GM23248 (cell line): Measurements from ENCODE around the gene CA5A. TPM values are rescaled to one million over a fixed set of nuclear protein-coding genes. Genes with fewer than 3 reads are reported as not detected.

Source experiments
- DNase-seq: peaks from one replicate; pipeline ENCODE4 v3.0.0-alpha.2; 2015
- H2AFZ ChIP-seq: fragments of 200-600 bp; sonication (generic); 2 replicates; pipeline ENCODE4 v1.6.1; 2016; ENCODE audit warnings: antibody characterized with exemption
- H3F3A ChIP-seq: fragments of 200-600 bp; sonication (generic); 2 replicates; pipeline ENCODE4 v1.6.1; 2016; ENCODE audit warnings: mild to moderate bottlenecking, antibody characterized with exemption, mixed run types; ENCODE audit not compliant: insufficient read depth
- H3K27ac ChIP-seq: fragments of 200-600 bp; sonication (generic); 2 replicates; pipeline ENCODE4 v1.5.1; 2016; ENCODE audit warnings: mild to moderate bottlenecking
- H3K27me3 ChIP-seq: fragments of 200-600 bp; sonication (generic); replicated peaks from 2 replicates; pipeline ENCODE4 v1.6.1; 2016; ENCODE audit warnings: mild to moderate bottlenecking; ENCODE audit not compliant: insufficient read depth
- H3K36me3 ChIP-seq: fragments of 200-600 bp; sonication (generic); 2 replicates; pipeline ENCODE4 v1.6.1; 2016; ENCODE audit warnings: low read depth, mild to moderate bottlenecking
- H3K4me1 ChIP-seq: fragments of 200-600 bp; sonication (generic); 2 replicates; pipeline ENCODE4 v1.6.1; 2016; ENCODE audit warnings: mild to moderate bottlenecking; ENCODE audit not compliant: insufficient read depth
- H3K4me2 ChIP-seq: fragments of 200-600 bp; sonication (generic); one replicate; pipeline ENCODE4 v1.6.1; 2016; ENCODE audit warnings: mild to moderate bottlenecking; ENCODE audit not compliant: unreplicated experiment
- H3K4me3 ChIP-seq: fragments of 200-600 bp; sonication (generic); 2 replicates; pipeline ENCODE4 v1.5.1; 2016; ENCODE audit warnings: mild to moderate bottlenecking
- H3K79me2 ChIP-seq: fragments of 200-600 bp; sonication (generic); 2 replicates; pipeline ENCODE4 v1.6.1; 2016; ENCODE audit warnings: mild to moderate bottlenecking; ENCODE audit not compliant: insufficient read depth
- H3K9ac ChIP-seq: fragments of 200-600 bp; sonication (generic); 2 replicates; pipeline ENCODE4 v1.6.1; 2016; ENCODE audit warnings: mild to moderate bottlenecking
- H3K9me2 ChIP-seq: fragments of 200-600 bp; sonication (generic); 2 replicates; pipeline ENCODE4 v1.6.1; 2016; ENCODE audit warnings: mixed run types, mild to moderate bottlenecking, moderate library complexity; ENCODE audit not compliant: insufficient read depth
- H3K9me3 ChIP-seq: fragments of 200-600 bp; sonication (generic); one replicate; pipeline ENCODE4 v1.6.1; 2017; ENCODE audit warnings: low read depth
- H4K20me1 ChIP-seq: fragments of 200-600 bp; sonication (generic); 2 replicates; pipeline ENCODE4 v1.6.0; 2016; ENCODE audit not compliant: insufficient read depth
- EZH2 ChIP-seq: fragments of 200-600 bp; sonication (generic); IDR thresholded peaks from 2 replicates; pipeline ENCODE4 v1.6.1; 2018; ENCODE audit warnings: antibody characterized with exemption, mild to moderate bottlenecking; ENCODE audit not compliant: insufficient read depth, poor library complexity, severe bottlenecking
- EZH2phosphoT487 ChIP-seq: fragments of 200-600 bp; sonication (generic); IDR thresholded peaks from 2 replicates; pipeline ENCODE4 v1.6.1; 2018; ENCODE audit warnings: antibody characterized with exemption, moderate library complexity, mild to moderate bottlenecking, low read depth; ENCODE audit not compliant: insufficient read depth
- WGBS, 2 experiments: methylation state at CpG; one replicate each; pipeline ENCODE4 v1.1.6; 2015 to 2017; ENCODE audit warnings: low lambda C conversion rate in 2 of 2, low coverage in 1 of 2; ENCODE audit errors: missing lambda C conversion rate in 2 of 2; 5-methylcytosine and 5-hydroxymethylcytosine counted together
- in situ Hi-C: fragments of 300-500 bp; cut with MboI; formaldehyde crosslinking; loops from 2 replicates; pipeline ENCODE4 v1.15.0; 2020
- polyA plus RNA-seq: library from polyadenylated mRNA; unstranded; fragments of >200 nt; fragmentation: Nextera tagmentation; extraction: Ambion mirVana; gene quantifications from 2 replicates; pipeline ENCODE4 v1.2.1, GENCODE V29; 2016
- total RNA-seq: library from RNA; depleted of rRNA; stranded (reverse); fragments of >200 nt; shearing (Covaris generic); gene quantifications from 2 replicates; pipeline ENCODE4 v1.2.3, GENCODE V29; 2014

The CA5A gene
- total and polyA plus RNA-seq, 2 experiments from 2014 or later: not detected

GRCh38 chr16:87845213-87845612 lies 91.1 kb downstream of the CA5A start:
- WGBS, 2 experiments: 90 to 93% methylated on average over 9 to 13 of the region's 13 CpGs
- no peak for DNase-seq

GRCh38 chr16:87844809-87845208 lies 91.5 kb downstream of the CA5A start:
- H3K9me2 ChIP-seq: no peaks in the 10 kb centered on the region
- no peak overlapping the region for H3K4me3 ChIP-seq
- H3K9me3 ChIP-seq: no peaks in the 10 kb centered on the region
- H3K27me3 ChIP-seq: no peaks in the 10 kb centered on the region
- WGBS, 2 experiments: 93 to 94% methylated on average over 13 of the region's 13 CpGs
- H3K4me2 ChIP-seq: no peak overlapping the region
- H4K20me1 ChIP-seq: no peaks in the 10 kb centered on the region
- no peak for TF ChIP-seq EZH2phosphoT487
- TF ChIP-seq EZH2: no peak
- no peak overlapping the region for H3K27ac ChIP-seq
- H2AFZ ChIP-seq: no peak overlapping the region
- no peak overlapping the region for H3K9ac ChIP-seq
- H3K79me2 ChIP-seq: peaks cover 86% of the 10 kb centered on the region
- no peaks in the 10 kb centered on the region for H3K4me1 ChIP-seq
- in situ Hi-C loops: no loop called here
- no peaks in the 10 kb centered on the region for H3F3A ChIP-seq
- DNase-seq: no peak
- peaks cover 24% of the 10 kb centered on the region for H3K36me3 ChIP-seq

More at GRCh38 chr16:87845213-87845612, 91.1 kb downstream of the CA5A start:
- H3K4me2 ChIP-seq: no peak overlapping the region
- H4K20me1 ChIP-seq: no peaks in the 10 kb centered on the region
- in situ Hi-C loops: no loop called here
- H3K9ac ChIP-seq: no peak overlapping the region
- no peaks in the 10 kb centered on the region for H3K27me3 ChIP-seq
- H3F3A ChIP-seq: no peaks in the 10 kb centered on the region
- no peaks in the 10 kb centered on the region for H3K4me1 ChIP-seq
- TF ChIP-seq EZH2phosphoT487 (no peak), EZH2 (no peak)
- H3K79me2 ChIP-seq: peaks cover 89% of the 10 kb centered on the region
- H2AFZ ChIP-seq: no peak overlapping the region
- no peak overlapping the region for H3K4me3 ChIP-seq
- H3K27ac ChIP-seq: no peak overlapping the region
- peaks cover 21% of the 10 kb centered on the region for H3K36me3 ChIP-seq
- H3K9me2 ChIP-seq: no peaks in the 10 kb centered on the region
- H3K9me3 ChIP-seq: no peaks in the 10 kb centered on the region

GRCh38 chr16:87844120-87844733 lies 92.1 kb downstream of the CA5A start:
- H3K4me1 ChIP-seq: no peaks in the 10 kb centered on the region

GRCh38 chr16:87843678-87844105 lies 92.6 kb downstream of the CA5A start:
- Histone ChIP-seq H3K79me2 (peaks cover 76% of the 10 kb centered on the region), H3K27me3 (no peaks in the 10 kb centered on the region), H3K9me3 (no peaks in the 10 kb centered on the region), H3K9me2 (no peaks in the 10 kb centered on the region), H3K4me2 (no peak overlapping the region), H3K36me3 (peaks cover 21% of the 10 kb centered on the region; the same call in 1 of the 2 replicates), H4K20me1 (no peaks in the 10 kb centered on the region), H3K4me3 (no peak overlapping the region), H3K9ac (no peak overlapping the region), H3K4me1 (no peaks in the 10 kb centered on the region), H2AFZ (no peak overlapping the region), H3F3A (no peaks in the 10 kb centered on the region), H3K27ac (no peak overlapping the region)
- no peak for DNase-seq
- in situ Hi-C loops: no loop called here
- TF ChIP-seq EZH2phosphoT487 (no peak), EZH2 (no peak)
- WGBS, 2 experiments: 86 to 93% methylated on average over 15 to 17 of the region's 17 CpGs

More at GRCh38 chr16:87844120-87844733, 92.1 kb downstream of the CA5A start:
- Histone ChIP-seq H3K9me2 (no peaks in the 10 kb centered on the region), H4K20me1 (no peaks in the 10 kb centered on the region), H3K4me2 (no peak overlapping the region), H3F3A (no peaks in the 10 kb centered on the region), H3K9me3 (no peaks in the 10 kb centered on the region), H3K9ac (no peak overlapping the region), H3K36me3 (peaks cover 21% of the 10 kb centered on the region; the same call in 1 of the 2 replicates), H3K4me3 (no peak overlapping the region), H3K27me3 (no peaks in the 10 kb centered on the region), H3K27ac (no peak overlapping the region), H3K79me2 (peaks cover 80% of the 10 kb centered on the region), H2AFZ (no peak overlapping the region)
- 88 to 90% methylated on average over 28 to 29 of the region's 30 CpGs for WGBS, 2 experiments
- DNase-seq: no peak
- no peak for TF ChIP-seq EZH2
- TF ChIP-seq EZH2phosphoT487: no peak
- in situ Hi-C loops: no loop called here
